A673 (cell line): ENCODE measurements around the gene SND1. TPM values are rescaled to one million over a fixed set of nuclear protein-coding genes. Genes with fewer than 3 reads are reported as not detected.

ENCODE experiments used
- BruUV-seq: library from RNA; stranded (reverse); fragments of 400-500 nt; replicated peaks from 2 replicates; lab custom pipeline; 2021; lab: Mats Ljungman, UMichigan
- CTCF ChIA-PET: fragments of 300-600 bp; sonication (Branson Sonifier 250); formaldehyde crosslinking; loops from one replicate; lab custom pipeline; 2022; ENCODE audit warnings: antibody characterized with exemption; lab: Charles Lee
- POLR2A ChIA-PET: fragments of 300-600 bp; sonication (Branson Sonifier 250); formaldehyde crosslinking; loops from one replicate; lab custom pipeline; 2022; ENCODE audit warnings: antibody characterized with exemption; ENCODE audit not compliant: low non-redundant PET; lab: Charles Lee
- DNase-seq: peaks from one replicate; pipeline ENCODE4 v3.0.0-alpha.2; 2015; ENCODE audit warnings: low spot score
- H3K27ac ChIP-seq: fragments of 200-600 bp; sonication (generic); 2 replicates; pipeline ENCODE4 v1.5.1; 2016; ENCODE audit warnings: mixed run types, low read depth, mild to moderate bottlenecking, mixed read lengths, antibody characterized with exemption, low read length; ENCODE audit not compliant: poor library complexity, severe bottlenecking
- H3K27me3 ChIP-seq: fragments of 200-600 bp; sonication (generic); replicated peaks from 2 replicates; pipeline ENCODE4 v1.6.1; 2017; ENCODE audit warnings: mixed run types, low read depth, mild to moderate bottlenecking, mixed read lengths, antibody characterized with exemption, low read length; ENCODE audit not compliant: insufficient read depth, poor library complexity
- H3K36me3 ChIP-seq: fragments of 200-600 bp; sonication (generic); 2 replicates; pipeline ENCODE4 v1.6.1; 2016; ENCODE audit warnings: mixed run types, mild to moderate bottlenecking, mixed read lengths, antibody characterized with exemption, low read length; ENCODE audit not compliant: insufficient read depth, poor library complexity, severe bottlenecking
- H3K4me1 ChIP-seq: fragments of 200-600 bp; sonication (generic); 2 replicates; pipeline ENCODE4 v1.6.1; 2017; ENCODE audit warnings: mixed run types, mild to moderate bottlenecking, mixed read lengths, antibody characterized with exemption, low read length; ENCODE audit not compliant: insufficient read depth, poor library complexity, severe bottlenecking
- H3K4me3 ChIP-seq: fragments of 200-600 bp; sonication (generic); 2 replicates; pipeline ENCODE4 v1.5.1; 2016; ENCODE audit warnings: low read depth, mixed run types, mild to moderate bottlenecking, mixed read lengths, low read length; ENCODE audit not compliant: poor library complexity, severe bottlenecking
- H3K9me3 ChIP-seq: fragments of 200-600 bp; sonication (generic); 2 replicates; pipeline ENCODE4 v1.6.1; 2016; ENCODE audit warnings: mixed run types, low read depth, mild to moderate bottlenecking, mixed read lengths, antibody characterized with exemption, low read length; ENCODE audit not compliant: poor library complexity, severe bottlenecking
- CTCF ChIP-seq: fragments of 300-800, 200-600 bp; sonication (generic); conservative IDR thresholded peaks from 2 replicates; pipeline ENCODE4 v1.5.1; 2017; ENCODE audit warnings: low read depth, mild to moderate bottlenecking, antibody characterized with exemption, low read length, moderate library complexity, mixed read lengths
- EZH2 ChIP-seq: fragments of 200-600 bp; sonication (generic); IDR thresholded peaks from 2 replicates; pipeline ENCODE4 v1.6.1; 2017; ENCODE audit warnings: borderline replicate concordance, low read depth, mild to moderate bottlenecking, mixed read lengths, antibody characterized with exemption, low read length; ENCODE audit not compliant: poor library complexity, severe bottlenecking
- intact Hi-C: fragments of 100-400 bp; cut with micrococcal nuclease; formaldehyde crosslinking; loops from one replicate; pipeline ENCODE4 v1.10.0; 2022; ENCODE audit not compliant: unreplicated experiment
- total RNA-seq: library from RNA; stranded (reverse); gene quantifications from 2 replicates; pipeline ENCODE4 v1.2.3, GENCODE V29; 2021

SND1 gene
- total RNA-seq, 1 experiment from 2014 or later = 177 TPM

- H3K4me1 ChIP-seq = peaks cover 13% of the 10 kb centered on the region
- TF ChIP-seq CTCF (no peak), EZH2 (no peak)
- H3K27me3 ChIP-seq = no peaks in the 10 kb centered on the region
- no peak for DNase-seq
- no peaks in the 10 kb centered on the region for H3K9me3 ChIP-seq
- intact Hi-C loops = no loop called here
- BruUV-seq = no TSS peak
- no peaks in the 10 kb centered on the region for H3K36me3 ChIP-seq
- ChIA-PET CTCF (no interaction called here), POLR2A (no interaction called here)
- no peak overlapping the region for H3K27ac ChIP-seq
- H3K4me3 ChIP-seq = no peak overlapping the region
These were observed 128.5 kb downstream of the SND1 start for GRCh38 chr7:127780489-127780888.

GRCh38 chr7:127781081-127781480 lies 129.1 kb downstream of the SND1 start:
- Histone ChIP-seq H3K4me3 (no peak overlapping the region), H3K36me3 (no peaks in the 10 kb centered on the region), H3K4me1 (peaks cover 18% of the 10 kb centered on the region), H3K9me3 (no peaks in the 10 kb centered on the region), H3K27ac (no peak overlapping the region), H3K27me3 (no peaks in the 10 kb centered on the region)
- TF ChIP-seq EZH2 (no peak), CTCF (no peak)
- no peak for DNase-seq
- ChIA-PET CTCF (no interaction called here), POLR2A (no interaction called here)
- intact Hi-C loops = no loop called here
- no TSS peak for BruUV-seq

GRCh38 chr7:127782075-127782474 lies 130.1 kb downstream of the SND1 start:
- POLR2A ChIA-PET = no interaction called here
- H3K9me3 ChIP-seq = no peaks in the 10 kb centered on the region
- no peak overlapping the region for H3K27ac ChIP-seq
- no TSS peak for BruUV-seq
- no peak overlapping the region for H3K4me3 ChIP-seq
- no peaks in the 10 kb centered on the region for H3K36me3 ChIP-seq
- intact Hi-C loops = no loop called here
- H3K4me1 ChIP-seq = peaks cover 26% of the 10 kb centered on the region
- DNase-seq = no peak
- CTCF ChIA-PET = no interaction called here
- TF ChIP-seq EZH2 (no peak), CTCF (no peak)
- H3K27me3 ChIP-seq = no peaks in the 10 kb centered on the region
